HG02588 (cell line): Measurements from ENCODE around the gene ILKAP.

Source experiments
- ATAC-seq: cut with Tn5 transposase; IDR thresholded peaks from one replicate; pipeline ENCODE4 v1.9.1; 2021; ENCODE audit warnings: mild to moderate bottlenecking, moderate library complexity; ENCODE audit not compliant: unreplicated experiment

ILKAP gene

DNA sequence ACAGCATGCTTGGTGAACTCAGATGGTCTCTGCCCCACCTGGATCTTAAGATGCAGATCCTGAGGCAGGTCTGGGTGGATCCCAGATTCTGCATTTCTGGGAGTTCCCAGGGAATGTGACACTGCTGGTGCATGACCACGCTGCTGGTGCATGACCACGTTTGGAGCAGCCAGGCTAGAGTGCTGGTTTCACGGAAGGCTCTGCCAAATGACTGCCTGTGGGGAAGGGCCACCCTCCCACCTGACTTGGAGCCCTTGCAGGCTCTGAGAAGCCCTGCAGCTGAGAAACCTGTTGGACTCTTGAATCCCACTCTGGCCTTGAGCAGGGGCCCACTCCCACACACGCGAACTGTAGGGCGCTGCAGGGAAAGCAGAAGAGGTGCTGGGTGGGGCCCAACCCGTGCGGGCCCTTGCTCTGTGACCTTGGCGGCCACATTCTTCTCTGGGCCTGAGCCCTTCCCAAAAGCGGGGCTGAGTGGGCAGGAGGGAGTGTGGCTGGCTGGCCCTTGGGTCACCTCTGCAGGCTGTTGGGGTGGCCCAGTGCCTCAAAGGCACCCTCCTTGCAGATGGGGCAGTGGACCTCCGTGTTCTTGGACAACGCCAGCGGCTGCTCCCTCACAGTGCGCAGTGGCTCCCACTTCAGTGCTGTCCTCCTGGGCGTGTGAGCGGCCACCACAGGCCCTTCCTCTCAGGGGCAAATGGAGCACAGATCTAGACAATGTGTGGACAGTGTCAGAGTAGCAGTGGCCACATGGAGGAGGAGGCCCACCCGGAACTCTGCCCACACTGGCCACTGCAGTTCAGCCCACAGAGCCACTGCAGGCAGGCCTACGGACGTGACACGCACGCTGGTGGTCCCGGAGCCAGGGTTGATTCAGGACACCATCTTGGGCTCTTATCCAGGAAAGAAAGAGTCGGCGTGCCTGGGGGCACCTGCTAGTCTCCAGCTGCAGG, 36.8 kb downstream of the ILKAP start:
- no peak for ATAC-seq

DNA sequence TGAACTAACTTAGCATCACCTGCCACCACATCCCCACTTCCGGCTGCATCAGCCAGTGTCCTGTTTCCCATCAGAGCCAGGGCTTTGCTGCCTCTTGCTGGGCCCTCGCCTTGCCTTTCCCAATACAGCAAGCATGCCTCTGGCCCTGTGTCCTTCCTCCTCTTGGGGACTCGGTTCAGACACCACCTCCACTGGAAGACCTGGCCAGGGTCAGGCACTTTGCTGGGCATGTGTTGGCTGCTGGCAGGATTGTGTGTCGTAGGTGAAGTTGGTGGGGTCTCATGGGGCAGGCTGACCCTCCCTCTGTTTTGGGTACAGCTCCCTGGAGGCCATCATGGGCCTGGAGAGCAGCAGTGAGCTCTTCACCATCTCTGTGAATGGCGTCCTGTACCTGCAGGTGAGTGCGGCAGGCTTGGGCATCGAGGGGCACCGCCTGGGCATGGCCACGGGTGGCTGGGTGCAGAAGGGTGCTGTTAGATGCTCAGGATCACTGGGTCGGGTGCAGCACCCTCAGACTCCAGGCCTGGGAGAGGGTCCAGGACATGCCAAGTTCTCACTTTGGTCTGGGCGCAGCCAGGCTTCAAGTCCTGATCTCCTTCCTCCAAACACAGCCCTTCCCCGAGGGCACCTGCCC, 38.1 kb downstream of the ILKAP start:
- no peak for ATAC-seq

DNA sequence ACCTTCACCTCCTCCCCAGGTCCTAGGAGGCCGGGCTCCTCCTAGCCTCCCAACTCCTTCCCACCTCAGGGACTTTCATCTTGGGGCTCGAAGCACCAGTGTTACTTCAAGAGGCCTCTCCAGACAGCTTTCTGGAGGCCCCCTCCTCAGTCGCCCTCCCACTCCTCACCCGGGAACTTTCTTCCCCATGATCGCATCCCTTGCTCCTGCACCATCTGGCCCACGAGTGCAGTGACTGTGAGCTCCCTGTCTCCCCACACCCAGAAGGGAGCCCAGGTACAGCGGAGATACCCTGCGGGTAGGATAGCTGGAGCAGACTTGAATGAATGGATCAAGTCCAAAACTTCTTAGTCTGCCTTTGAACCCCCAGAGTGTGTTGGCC, 38.6 kb downstream of the ILKAP start:
- no peak for ATAC-seq

DNA sequence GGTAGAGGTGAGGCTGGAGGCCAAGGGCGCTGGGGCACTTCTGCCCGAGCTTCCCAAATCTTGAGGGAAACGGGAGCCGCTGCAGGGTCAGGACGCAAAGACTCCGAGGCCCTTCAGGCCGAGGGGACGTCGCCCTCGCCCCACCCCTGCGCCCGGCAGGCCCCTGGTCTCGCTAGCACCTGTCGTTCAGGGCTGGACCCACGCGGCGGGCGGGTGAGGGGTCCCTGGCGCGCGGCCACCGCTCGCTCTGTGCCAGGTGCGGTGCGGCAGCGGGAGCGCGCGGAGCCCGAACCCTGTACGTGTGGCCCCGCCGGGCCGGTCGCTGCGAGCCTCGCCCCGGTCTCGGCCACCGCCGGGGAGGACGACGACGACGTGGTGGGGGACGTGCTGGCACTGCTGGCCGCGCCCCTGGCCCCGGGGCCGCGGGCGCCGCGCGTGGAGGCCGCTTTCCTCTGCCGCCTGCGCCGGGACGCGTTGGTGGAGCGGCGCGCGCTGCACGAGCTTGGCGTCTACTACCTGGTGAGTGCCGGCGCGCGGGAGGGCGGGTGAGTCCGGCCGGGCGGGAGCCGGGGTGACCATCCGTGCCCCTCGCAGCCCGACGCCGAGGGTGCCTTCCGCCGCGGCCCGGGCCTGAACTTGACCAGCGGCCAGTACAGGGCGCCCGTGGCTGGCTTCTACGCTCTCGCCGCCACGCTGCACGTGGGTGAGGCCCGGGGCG, 39.9 kb downstream of the ILKAP start:
- ATAC-seq = no peak

DNA sequence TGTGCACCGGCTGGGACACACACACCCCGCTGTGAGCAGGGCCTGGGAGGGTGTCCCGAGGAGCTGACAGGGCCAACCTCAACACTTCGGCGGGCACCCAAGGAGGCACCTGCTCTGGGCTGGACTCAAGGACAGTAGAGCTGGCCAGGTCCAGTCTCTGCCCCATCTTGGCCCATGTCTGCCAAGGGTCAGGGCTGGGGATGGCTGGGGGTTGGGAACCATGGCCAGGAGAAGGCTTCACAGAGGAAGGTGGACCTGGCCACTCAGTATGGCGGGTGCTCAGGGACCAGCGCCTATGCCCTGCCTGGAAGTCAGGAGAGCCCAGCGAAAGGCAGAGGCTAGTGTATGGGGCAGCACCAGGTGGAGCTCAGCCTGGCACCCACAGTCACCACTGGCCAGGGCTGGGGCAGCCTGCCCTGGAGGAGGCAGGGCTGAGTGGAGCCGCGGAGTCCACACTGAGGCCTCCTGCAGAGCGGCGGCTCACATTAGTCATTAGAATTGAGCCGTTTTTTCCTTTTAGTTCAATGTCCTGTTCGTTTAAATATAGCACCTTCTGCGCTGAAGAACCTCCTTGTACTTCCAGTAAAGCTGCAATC, 40.6 kb downstream of the ILKAP start:
- no peak for ATAC-seq

DNA sequence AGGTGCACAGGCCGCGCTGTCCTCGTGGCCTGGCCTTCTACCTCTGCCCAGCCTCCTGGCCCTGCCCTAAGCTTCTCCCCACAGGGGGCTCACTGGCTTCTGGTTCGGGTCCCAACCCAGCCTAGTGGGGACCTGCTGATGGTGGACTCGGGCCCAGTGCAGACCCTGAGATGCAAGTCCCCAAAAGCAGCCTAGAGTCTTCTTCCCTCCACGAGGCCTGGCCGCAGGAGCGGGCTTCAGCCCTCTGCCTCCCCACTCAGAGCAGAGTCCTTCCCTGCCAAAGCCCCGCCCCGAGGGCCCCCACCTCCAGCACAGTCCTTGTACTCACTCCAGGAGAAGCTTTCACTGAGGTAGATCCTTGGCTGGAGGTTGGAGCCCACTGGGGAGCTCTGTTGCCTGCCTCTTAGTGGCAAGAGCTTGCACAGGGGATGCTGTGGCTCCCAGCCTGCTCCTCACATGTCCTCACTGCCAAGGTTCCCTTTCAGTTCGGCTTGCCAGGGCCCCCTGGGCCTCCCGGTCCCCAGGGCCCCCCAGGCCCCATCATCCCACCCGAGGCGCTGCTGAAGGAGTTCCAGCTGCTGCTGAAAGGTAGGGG, 41.1 kb downstream of the ILKAP start:
- no peak for ATAC-seq

DNA sequence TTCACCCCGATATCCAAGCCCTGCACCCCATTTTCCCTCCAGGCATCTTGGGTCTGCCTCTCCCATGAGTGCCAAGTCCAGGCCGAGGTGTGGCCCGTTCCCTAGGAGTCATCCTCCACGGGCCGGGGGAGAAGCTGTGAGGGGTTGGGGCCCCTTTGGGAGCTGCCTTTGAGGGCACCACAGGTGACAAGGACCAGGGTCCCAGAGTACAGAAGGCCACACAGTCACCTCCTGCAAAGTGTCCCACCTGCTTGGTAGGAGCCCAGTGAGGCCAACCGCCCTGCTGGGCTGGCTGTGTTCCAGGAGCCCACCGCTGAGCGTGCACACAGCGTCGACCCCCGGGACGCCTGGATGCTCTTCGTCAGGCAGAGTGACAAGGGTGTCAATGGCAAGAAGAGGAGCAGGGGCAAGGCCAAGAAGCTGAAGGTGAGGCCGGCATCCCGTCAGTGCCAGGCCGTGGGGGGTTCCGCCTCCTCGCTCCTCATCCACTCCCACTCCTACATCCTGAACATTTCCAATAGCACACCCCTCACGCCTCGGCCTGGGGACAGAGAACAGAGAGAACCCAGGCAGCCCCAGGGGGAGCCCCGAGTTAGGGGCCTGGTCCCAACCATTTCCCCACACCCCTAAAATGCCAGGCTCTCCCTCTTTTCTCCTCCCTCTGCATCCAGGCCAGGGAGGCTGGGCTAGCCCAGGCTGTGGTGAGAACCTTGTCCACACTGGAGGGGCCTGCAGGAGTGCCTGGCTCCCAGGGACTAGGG, 42.0 kb downstream of the ILKAP start:
- ATAC-seq = no peak

DNA sequence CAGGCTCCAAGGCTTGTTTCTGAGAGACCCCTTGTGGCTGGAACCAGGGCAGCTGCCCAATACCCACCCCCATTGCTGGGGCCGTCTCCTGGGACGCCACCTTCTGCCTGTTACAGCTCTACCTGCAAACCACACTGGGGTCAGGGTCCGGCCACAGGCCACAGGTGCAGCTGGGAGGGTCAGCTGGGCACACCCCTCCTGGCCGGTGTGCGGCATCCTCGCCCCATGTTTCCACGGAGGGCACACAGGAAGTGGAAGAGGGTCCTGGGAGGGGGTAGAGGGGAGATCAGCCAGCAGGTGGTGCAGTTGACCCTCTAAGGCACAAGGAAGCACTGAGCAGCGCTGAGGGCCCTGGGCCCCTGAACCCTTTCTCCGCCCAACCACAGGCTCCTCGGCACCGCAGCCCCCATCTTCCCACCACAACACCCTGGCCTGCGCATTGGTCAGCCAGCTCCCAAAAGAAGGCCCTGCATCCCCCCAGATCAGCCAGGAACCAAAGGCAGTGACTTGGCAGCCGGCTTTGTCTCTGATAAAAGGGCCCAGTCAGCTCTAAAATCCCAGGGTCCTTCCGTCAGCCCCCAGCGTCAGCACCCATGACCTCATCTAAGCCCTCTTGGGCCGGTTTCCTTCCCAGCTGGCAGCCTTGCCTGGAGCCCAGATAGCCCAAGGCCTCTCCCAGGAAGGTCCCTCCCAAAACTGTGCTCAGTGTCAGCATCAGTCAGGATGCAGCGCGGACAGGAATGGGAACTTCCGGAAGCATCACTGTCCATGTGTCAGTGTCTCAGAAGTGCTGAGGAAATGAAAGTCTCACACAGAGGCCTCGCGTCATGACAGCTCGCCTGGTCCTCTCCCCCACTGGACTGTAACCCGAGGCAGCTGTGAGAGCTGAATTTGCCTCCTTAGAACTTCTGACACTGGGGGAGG, 43.0 kb downstream of the ILKAP start:
- ATAC-seq = no peak

DNA sequence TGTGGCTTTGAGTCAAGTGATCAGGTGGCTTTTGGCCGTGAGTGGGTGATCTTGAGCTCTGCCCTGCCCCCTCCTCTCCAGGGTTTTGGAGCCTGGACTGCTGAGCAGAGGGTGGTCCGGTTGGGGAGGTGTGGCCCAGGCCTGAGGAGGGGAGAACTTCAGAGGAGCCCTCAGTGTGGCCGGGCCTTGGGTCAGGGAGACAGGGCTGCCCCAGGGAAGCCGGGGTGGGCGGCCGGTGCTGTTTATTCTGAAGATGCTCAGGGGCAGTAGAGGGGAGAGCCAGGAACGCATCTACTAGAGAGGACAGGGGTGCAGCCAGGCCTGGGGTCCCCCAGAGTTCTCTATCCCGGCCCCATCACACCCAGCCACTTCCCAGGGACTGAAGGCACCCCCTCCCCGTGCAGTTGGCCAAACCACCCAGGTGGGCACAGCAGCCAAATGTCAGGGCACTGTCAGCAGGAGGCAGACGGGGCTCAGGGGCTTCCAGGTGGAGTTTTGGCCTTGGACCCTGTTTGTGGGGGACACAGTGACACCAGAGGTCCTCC, 43.8 kb downstream of the ILKAP start:
- no peak for ATAC-seq

DNA sequence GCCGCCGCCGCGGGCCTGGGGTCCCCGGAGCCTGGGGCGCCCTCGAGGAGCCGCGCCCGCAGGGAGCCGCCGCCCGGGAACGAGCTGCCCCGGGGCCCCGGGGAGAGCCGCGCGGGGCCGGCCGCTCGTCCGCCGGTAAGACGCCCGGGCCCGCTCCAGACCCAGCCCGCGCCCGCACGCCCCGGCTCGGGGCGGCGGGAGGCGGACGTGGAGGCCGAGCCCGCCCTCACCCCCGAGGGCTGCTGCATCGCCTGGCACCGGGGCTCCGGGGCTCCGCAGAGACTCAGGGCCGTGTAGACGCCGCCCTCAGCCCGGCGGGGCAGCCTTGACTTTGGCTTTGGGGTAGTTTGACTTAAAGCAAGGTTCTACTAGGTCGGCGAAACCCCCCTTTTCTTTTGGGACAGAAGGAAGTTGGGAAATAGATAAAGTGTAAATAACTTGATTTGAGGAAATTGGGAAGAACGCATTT, 44.4 kb downstream of the ILKAP start:
- no peak for ATAC-seq

DNA sequence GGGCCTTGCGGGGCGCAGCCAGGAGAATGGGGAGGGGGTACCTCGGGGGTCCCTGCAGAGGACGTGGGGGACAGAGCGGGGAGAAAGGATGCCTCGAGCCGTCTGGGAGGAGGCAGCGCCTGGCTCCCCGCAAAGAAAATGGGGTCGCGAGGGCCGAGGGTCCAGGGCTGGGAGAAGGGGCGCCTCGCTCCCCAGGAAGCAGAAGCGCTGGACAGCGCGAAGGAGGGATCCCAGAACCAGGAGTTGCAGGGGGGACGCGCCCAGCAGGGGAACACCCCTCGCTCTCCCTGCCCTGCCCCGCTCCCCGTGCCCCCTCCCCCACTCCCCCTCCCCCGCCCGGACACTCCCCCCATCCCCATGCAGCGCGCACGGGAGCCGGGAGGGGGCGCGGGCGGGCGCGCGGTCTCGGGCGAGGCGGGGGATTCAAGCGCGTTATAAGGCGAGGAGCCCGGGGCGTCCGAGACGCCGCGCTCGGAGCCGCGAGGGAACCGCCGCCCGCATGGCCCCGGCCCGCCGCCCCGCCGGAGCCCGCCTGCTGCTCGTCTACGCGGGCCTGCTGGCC, 44.9 kb downstream of the ILKAP start, which contains the start of gene ERFE:
Gene ERFE (plus strand): TSS at position 462 of the 562 bp plus-strand sequence. CDS start 38 bp downstream, at position 500.
- no peak for ATAC-seq

DNA sequence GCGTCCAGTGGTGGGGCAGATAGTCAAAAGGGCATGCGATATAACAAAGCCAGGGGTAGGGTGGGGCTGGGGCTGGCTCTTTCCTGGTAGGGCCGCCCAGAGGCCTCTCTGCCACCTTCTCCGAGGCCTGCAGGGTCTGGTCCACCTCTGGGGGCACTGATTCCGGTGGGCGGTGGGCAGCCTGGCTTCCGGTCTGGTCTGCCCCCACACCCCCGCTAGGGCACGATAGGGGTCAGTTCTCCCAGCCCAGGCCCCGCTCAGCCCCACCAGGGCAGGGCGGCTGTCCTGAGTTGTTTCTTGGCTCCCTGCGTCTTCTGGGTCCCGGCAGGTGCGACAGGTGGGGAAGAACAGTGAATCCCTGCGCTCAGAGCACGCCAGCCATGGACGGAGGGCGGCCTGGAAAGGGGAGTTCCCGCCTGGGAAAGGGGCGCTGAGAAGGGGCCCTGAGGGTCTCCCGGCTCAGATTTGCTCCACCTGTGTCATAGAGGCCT, 45.4 kb downstream of the ILKAP start:
- no peak for ATAC-seq

DNA sequence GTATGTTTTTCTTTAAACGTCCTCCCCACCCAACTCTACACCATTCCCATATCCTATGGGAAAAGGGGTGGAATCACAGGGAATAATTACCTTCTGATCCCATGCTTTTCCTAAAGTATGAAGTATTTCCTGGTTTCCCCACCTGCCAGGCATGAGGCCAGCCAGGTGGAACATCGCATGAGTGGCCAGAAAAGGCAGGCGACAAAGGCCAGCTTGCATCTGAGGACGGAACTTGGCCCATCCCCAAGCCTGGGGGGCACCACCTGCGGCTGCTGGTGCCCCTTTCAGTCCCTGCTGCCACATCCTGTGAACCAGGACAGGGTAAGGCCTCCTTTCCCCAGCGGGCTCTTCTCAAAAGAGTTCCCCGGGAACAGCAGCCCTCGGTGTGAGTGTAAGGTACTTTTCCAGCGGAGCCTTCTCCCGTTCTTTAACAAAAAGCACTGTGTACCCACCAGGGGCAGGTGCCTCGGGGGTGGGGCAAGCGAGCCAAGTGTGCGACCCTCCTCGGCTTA, 45.9 kb downstream of the ILKAP start:
- ATAC-seq = no peak

DNA sequence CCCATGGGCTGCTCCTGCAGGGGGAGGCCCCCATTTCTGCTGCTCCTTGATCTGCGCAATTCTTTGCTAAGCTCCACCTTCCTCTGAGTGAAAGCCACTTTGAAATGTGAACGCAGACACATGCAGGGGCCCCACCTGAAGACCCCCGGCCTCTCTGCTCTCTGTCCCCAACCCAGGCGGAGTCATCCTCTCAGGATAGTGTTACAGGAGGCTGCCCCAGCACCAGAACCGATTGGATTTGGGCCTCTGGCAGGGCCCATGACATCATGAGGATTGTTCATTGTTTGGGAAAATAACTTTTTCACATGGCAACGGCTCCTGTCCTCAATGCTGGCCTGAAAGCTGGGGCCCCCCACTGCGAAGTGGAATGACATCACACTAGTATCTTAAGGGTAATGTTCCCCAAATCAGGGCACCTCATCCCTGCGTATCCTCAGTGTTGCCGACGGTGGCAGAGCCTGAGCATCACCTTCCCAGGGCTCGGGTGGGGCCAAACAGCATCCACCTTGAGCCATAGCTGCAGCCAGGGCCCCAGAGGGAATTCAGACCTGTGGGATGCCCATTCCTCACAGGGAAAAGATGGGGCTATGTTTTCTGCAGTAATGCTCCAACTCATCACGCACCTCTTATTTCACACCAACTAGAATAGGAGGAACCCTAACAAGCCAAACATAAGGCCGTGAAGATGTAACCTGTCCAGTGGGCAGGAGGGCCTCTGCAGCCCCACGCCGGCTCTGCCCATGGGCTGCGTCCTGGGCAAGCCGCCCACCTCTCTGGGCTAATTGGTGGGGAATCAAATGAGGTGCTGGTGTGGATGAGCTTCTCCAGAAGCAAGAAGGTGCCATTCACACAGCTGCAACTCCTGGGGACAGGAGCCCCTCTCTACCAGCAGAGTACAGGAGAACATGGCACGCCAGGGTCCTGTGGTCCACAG, 47.5 kb downstream of the ILKAP start:
- ATAC-seq = no peak

DNA sequence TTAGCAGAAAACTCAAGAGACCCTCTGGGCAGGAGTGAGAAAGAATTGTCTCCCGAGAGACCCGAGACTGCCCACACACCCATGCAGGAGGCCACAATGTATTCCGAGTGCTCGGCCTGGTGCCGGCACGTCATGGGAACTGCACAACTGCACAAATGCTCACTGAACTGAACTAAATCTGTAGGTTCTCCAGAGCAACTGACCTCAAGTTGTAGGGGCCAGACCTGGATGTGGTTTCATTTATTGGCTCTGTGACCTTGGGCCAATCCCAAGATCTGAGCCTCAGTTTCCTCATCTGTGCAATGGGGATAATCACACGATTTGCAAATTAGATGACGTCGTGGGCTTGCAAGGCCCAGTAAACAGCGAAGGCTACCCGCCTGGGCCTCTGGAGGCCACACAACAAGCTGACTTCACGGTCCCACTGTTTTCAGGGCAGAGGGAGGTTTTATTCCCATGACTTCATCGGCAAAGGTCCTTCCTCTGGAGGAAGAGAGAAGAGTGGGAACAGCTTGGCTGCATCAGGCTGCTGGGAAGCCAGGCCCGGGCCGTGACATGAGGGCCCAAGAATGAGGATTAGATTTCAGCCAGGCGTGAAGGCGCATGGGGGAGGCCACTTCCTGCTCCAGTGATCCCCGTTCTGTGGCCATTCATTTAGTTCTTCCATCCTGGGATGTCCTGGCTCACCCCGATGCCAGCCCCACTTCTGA, 48.3 kb downstream of the ILKAP start:
- ATAC-seq = no peak

DNA sequence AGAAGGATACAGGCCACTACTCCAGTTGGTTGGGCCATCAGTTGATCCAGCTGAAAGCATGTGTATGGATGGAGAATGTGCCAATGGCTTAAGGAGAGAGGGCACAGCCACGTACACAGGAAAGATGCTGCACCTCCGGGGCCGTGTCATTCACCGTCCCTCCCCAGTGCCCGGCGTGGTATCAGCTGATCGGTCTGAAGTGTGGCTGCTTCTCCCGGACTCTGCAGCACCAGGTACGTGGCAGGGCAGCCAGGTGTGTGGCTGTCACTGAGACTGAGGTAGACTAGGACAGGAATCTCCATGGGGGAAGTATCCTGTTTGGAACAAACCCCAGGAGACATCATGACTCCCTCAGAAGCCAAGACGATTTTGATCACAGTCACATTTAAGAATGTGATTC, 48.9 kb downstream of the ILKAP start:
- ATAC-seq = no peak
